Spleen (tissue), 11 donors: ENCODE measurements around the gene BLTP3B. TPM values are rescaled to one million over a fixed set of nuclear protein-coding genes. Genes with fewer than 3 reads are reported as not detected.
"Not testable (repeated sequence)": the region's sequence is repeated elsewhere in the genome, so short reads cannot be mapped to it uniquely, and the experiment has no call there.

Experiments
- DNase-seq: peaks from one replicate; pipeline ENCODE4 v3.0.0-alpha.2; 2020
- H3K27ac ChIP-seq, 8 donors: fragments of 200-600 bp; sonication (generic) in 7 of 8; 1 replicate in 4 of 8; 2 replicates in 4 of 8; pipeline versions ENCODE4 v1.5.0 to v1.8.0; 2016 to 2021; ENCODE audit warnings: inconsistent platforms in 4 of 8, mild to moderate bottlenecking in 4 of 8, moderate library complexity in 1 of 8
- H3K27me3 ChIP-seq, 7 donors: fragments of 200-600 bp; sonication (generic) in 6 of 7; replicated peaks in 1 of 7; 1 replicate in 4 of 7; 2 replicates in 3 of 7; pipeline versions ENCODE4 v1.5.0 to v1.8.0; 2016 to 2021; ENCODE audit warnings: inconsistent platforms in 3 of 7, mild to moderate bottlenecking in 1 of 7
- H3K36me3 ChIP-seq, 6 donors: fragments of 200-600 bp; sonication (generic) in 5 of 6; 1 replicate in 4 of 6; 2 replicates in 2 of 6; pipeline versions ENCODE4 v1.5.0 to v1.8.0; 2016 to 2021; ENCODE audit warnings: inconsistent platforms in 2 of 6
- H3K4me1 ChIP-seq, 6 donors: fragments of 200-600 bp; sonication (generic) in 5 of 6; 1 replicate in 3 of 6; 2 replicates in 3 of 6; pipeline versions ENCODE4 v1.5.0 to v1.8.0; 2016 to 2021; ENCODE audit warnings: inconsistent platforms in 3 of 6
- H3K4me3 ChIP-seq, 8 donors: fragments of 200-600 bp; sonication (generic) in 7 of 8; 1 replicate in 4 of 8; 2 replicates in 4 of 8; pipeline versions ENCODE4 v1.5.0 to v1.8.0; 2016 to 2021; ENCODE audit warnings: inconsistent platforms in 4 of 8, mild to moderate bottlenecking in 4 of 8, moderate library complexity in 2 of 8
- H3K9me3 ChIP-seq, 8 donors: fragments of 200-600 bp; sonication (generic) in 7 of 8; 1 replicate in 4 of 8; 2 replicates in 4 of 8; pipeline versions ENCODE4 v1.5.0 to v1.8.0; 2016 to 2021; ENCODE audit warnings: inconsistent platforms in 4 of 8
- POLR2A ChIP-seq, 3 donors: fragments of 450-650 bp; IDR thresholded peaks; one replicate each; pipeline ENCODE4 v1.5.1; 2017; ENCODE audit warnings: antibody characterized with exemption in 3 of 3, mild to moderate bottlenecking in 1 of 3
- POLR2AphosphoS5 ChIP-seq, 3 donors: sonication (generic); formaldehyde crosslinking; IDR thresholded peaks; one replicate each; pipeline ENCODE4 v1.5.1; 2017; ENCODE audit warnings: antibody characterized with exemption in 3 of 3
- WGBS, 5 donors: extraction: QIAGEN DNeasy Blood & Tissue Kit in 3 of 5; methylation state at CpG; one replicate each; pipeline versions ENCODE4 v1.1.5 to v1.1.7; 2013 to 2018; 5-methylcytosine and 5-hydroxymethylcytosine counted together
- intact Hi-C: fragments of 100-400 bp; cut with DNase I; formaldehyde crosslinking; loops from one replicate; pipeline ENCODE4 v1.15.0; 2023; ENCODE audit warnings: low total_unique reads
- polyA plus RNA-seq, 3 donors: library from polyadenylated mRNA; stranded (reverse); fragments of 200-250 nt; gene quantifications; one replicate each; pipeline ENCODE4 v1.2.1, GENCODE V29; 2013
- total RNA-seq, 7 donors: library from RNA; depleted of rRNA in 3 of 7; stranded (reverse); fragments of >200 nt in 3 of 7; fragmentation: NEBNext Ultra II Directional in 4 of 7; extraction: Animal tissue kit (Norgen Biotek cat#: 25700) in 4 of 7; gene quantifications; one replicate each; pipeline versions ENCODE4 v1.1.0 to v1.2.1, GENCODE V29; 2016 to 2021
- TF ChIP-seq, protein P1 (sequence below), 11 experiments: fragments of 200-600 bp in 7 of 11; fragments of 450-650 bp in 4 of 11; sonication (generic) in 4 of 11; IDR thresholded peaks in 8 of 11; conservative IDR thresholded peaks in 3 of 11; 1 replicate in 7 of 11; 2 replicates in 4 of 11; pipeline versions ENCODE4 v1.4.0 to v1.8.0; 2016 to 2021; ENCODE audit warnings: antibody characterized with exemption in 11 of 11, inconsistent platforms in 4 of 11, mild to moderate bottlenecking in 1 of 11
- donor health status: healthy with polysubstance abuse.
- donor health status: DM: no; HTN: no; CAD: no; lungs with moderate emphysema.
- donor health status: DM: no; HTN: no; CAD: no.
- donor health status: Bipolar disorder and iron deficiency.
- donor health status: healthy.
- donor health status: DM: no; HTN: no; CAD: no.
- donor health status: DM: yes; HTN: yes; CAD: no.

The BLTP3B gene
- total and polyA plus RNA-seq, 10 donors = 3.8 to 42.5 (median 31.9) TPM

DNA sequence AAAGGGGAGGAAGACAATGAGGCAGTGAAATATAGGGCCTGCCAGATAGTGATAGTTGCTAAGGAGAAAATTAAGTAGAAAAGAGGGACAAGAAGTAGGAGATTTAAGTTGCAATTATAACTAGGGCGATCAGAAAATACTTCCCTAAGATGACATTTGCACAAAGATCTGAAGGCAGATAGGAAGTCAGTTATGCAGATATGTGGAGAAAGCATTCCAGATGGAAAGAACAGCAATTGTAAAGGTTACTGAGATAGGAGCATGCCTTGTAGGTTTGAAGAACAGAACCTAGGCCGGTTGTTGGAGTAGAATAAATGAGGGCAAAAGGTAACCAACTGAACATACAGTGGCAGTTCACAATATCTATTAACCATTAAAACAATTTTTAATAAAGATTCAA is 36.6 kb upstream of the BLTP3B start:
- intact Hi-C loops = no loop called here
- Histone ChIP-seq H3K9me3 (no peaks in the 10 kb centered on the region), H3K4me1 (no peaks in the 10 kb centered on the region), H3K27me3 (no peaks in the 10 kb centered on the region), H3K27ac (no peak overlapping the region), H3K4me3 (no peak overlapping the region), H3K36me3 (peaks cover 0 to 33% (median 0%) of the 10 kb centered on the region in 6 donors)
- WGBS, 5 donors = 85 to 96% (median 88%) methylated on average over 2 of the region's 2 CpGs
- TF ChIP-seq POLR2A (IDR thresholded peaks at IDR 0.05) (no peak), POLR2AphosphoS5 (IDR thresholded peaks at IDR 0.05) (no peak)
- TF ChIP-seq, protein P1, sequence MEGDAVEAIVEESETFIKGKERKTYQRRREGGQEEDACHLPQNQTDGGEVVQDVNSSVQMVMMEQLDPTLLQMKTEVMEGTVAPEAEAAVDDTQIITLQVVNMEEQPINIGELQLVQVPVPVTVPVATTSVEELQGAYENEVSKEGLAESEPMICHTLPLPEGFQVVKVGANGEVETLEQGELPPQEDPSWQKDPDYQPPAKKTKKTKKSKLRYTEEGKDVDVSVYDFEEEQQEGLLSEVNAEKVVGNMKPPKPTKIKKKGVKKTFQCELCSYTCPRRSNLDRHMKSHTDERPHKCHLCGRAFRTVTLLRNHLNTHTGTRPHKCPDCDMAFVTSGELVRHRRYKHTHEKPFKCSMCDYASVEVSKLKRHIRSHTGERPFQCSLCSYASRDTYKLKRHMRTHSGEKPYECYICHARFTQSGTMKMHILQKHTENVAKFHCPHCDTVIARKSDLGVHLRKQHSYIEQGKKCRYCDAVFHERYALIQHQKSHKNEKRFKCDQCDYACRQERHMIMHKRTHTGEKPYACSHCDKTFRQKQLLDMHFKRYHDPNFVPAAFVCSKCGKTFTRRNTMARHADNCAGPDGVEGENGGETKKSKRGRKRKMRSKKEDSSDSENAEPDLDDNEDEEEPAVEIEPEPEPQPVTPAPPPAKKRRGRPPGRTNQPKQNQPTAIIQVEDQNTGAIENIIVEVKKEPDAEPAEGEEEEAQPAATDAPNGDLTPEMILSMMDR (IDR thresholded peaks at IDR 0.05 in 8 of 11, conservative IDR thresholded peaks at IDR 0.05 in 3 of 11) = no peak
- no peak for DNase-seq

DNA sequence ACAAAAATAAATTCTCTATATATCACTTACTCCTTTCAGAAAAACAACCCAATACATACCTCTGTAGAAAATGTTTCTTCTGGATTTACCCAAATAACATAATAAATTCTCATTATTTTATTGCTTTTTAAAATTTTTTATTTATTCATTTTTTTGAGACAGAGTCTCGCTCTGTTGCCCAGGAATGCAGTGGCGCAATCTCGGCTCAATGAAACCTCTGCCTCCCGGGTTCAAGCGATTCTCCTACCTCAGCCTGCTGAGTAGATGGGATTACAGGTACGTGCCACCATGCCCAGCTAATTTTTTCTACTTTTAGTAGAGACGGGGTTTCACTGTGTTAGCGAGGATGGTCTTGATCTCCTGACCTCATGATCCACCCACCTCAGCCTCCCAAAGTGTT is 33.8 kb upstream of the BLTP3B start:
- H3K27me3 ChIP-seq, intact Hi-C loops, H3K4me1 ChIP-seq, DNase-seq, H3K4me3 ChIP-seq, H3K27ac ChIP-seq, H3K9me3 ChIP-seq: not testable (repeated sequence)
- 93 to 96% (median 95%) methylated on average over 8 of the region's 8 CpGs for WGBS, 5 donors
- H3K36me3 ChIP-seq = peaks cover 0 to 43% (median 6%) of the 10 kb centered on the region in 6 donors

DNA sequence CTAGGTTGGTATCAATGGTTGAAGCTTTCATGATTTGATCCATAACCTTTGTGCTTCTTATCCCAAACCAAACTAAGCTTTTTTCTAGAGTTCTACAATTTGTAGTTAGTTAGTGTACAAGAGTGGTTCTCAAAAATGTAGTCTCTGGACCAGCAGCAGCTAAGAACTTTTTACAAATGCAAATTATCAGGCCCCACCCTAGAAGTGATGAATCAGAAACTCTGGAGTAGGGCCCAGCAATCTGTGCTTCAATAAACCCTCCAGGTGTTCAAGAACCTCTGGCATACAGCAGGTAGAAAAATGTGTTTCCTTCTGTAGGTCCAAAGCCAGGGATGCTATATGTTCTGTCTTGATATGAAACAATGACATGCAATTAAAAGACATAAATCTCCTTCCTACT is 31.8 kb upstream of the BLTP3B start:
- no peaks in the 10 kb centered on the region for H3K4me1 ChIP-seq

DNA sequence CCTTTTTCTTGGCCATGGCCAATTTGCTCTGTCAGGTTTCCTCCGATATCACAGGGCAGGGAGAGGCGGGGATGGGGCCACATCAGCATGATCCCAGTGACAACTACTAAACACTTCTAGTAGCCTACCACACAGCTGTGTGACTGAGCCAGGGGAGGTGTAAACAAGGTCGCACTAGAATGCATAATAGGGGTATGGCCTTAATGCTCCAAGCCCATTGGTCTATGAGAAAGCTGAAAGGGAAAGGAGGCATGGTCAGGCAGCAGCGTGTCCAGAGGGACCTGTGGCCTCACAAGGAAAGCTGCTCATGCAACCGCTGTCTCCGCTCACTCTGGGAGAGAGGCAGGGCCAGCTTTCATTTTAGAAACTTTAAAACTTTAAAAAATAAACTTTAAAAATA is 30.4 kb upstream of the BLTP3B start:
- Histone ChIP-seq H3K4me3 (no peak overlapping the region), H3K4me1 (no peaks in the 10 kb centered on the region), H3K27me3 (no peaks in the 10 kb centered on the region), H3K27ac (no peak overlapping the region), H3K36me3 (peaks cover 0 to 30% (median 6%) of the 10 kb centered on the region in 6 donors), H3K9me3 (no peaks in the 10 kb centered on the region)
- intact Hi-C loops = no loop called here
- TF ChIP-seq POLR2A (IDR thresholded peaks at IDR 0.05) = no peak
- TF ChIP-seq, protein P1 (IDR thresholded peaks at IDR 0.05 in 8 of 11, conservative IDR thresholded peaks at IDR 0.05 in 3 of 11) = no peak
- TF ChIP-seq POLR2AphosphoS5 (IDR thresholded peaks at IDR 0.05) = no peak
- no peak for DNase-seq
- 95 to 98% (median 96%) methylated on average over 5 to 6 of the region's 6 CpGs for WGBS, 5 donors

More for the DNA sequence above, 31.8 kb upstream of the BLTP3B start:
- no peak overlapping the region for H3K27ac ChIP-seq
- intact Hi-C loops = no loop called here
- TF ChIP-seq, protein P1 (IDR thresholded peaks at IDR 0.05 in 8 of 11, conservative IDR thresholded peaks at IDR 0.05 in 3 of 11) = no peak
- TF ChIP-seq POLR2A (IDR thresholded peaks at IDR 0.05) (no peak), POLR2AphosphoS5 (IDR thresholded peaks at IDR 0.05) (no peak)
- H3K9me3 ChIP-seq = no peaks in the 10 kb centered on the region
- no peak for DNase-seq
- peaks cover 0 to 32% (median 6%) of the 10 kb centered on the region in 6 donors for H3K36me3 ChIP-seq
- no peaks in the 10 kb centered on the region for H3K27me3 ChIP-seq
- H3K4me3 ChIP-seq = no peak overlapping the region

DNA sequence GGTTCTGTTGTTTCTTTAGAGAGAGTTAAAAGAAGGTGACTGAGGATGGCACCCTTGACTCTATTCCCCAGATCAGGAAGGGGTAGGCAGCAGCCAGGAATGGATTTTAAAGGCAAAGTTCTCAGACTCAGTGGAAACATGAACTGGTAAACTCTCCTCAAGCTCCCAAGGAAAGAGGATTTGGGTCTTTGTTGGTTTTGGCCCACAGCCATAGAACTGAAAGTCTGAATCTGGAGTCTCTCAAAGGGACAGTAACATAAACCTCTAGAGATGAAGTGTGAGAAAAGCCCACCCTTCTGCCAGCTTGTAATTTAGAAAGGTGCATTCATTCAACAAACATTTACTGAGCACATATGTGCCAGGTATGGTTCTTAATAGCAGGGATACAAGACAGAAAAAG is 28.6 kb upstream of the BLTP3B start:
- DNase-seq = no peak
- Histone ChIP-seq H3K27me3 (no peaks in the 10 kb centered on the region), H3K36me3 (peaks cover 0 to 24% (median 6%) of the 10 kb centered on the region in 6 donors), H3K9me3 (no peaks in the 10 kb centered on the region), H3K4me3 (no peak overlapping the region), H3K4me1 (no peaks in the 10 kb centered on the region), H3K27ac (no peak overlapping the region)
- intact Hi-C loops = no loop called here
- TF ChIP-seq POLR2A (IDR thresholded peaks at IDR 0.05) (no peak), POLR2AphosphoS5 (IDR thresholded peaks at IDR 0.05) (no peak)
- TF ChIP-seq, protein P1 (IDR thresholded peaks at IDR 0.05 in 8 of 11, conservative IDR thresholded peaks at IDR 0.05 in 3 of 11) = no peak
